Bone marrow (tissue), 2 donors: ENCODE results near the gene TYSND1.
"Not testable (repeated sequence)": the region's sequence is repeated elsewhere in the genome, so short reads cannot be mapped to it uniquely, and the experiment has no call there.

ENCODE experiments used
- DNase-seq, 2 donors: peaks; one replicate each; lab custom pipeline; 2025; lab: John Stamatoyannopoulos, UW

TYSND1 gene

GRCh38 chr10:70132098-70133029 is 14.1 kb downstream of the TYSND1 start, which contains the start of gene AIFM2:
TSS of gene AIFM2 (minus strand) at chr10:70132825. CDS start at chr10:70124084, 8,741 bp downstream.
- peak in 1 of 2 donors; percentile 28 for DNase-seq

GRCh38 chr10:70131560-70131937 is 15.0 kb downstream of the TYSND1 start:
- no peak for DNase-seq

- DNase-seq, result no peak
These were observed 15.5 kb downstream of the TYSND1 start for GRCh38 chr10:70130878-70131559.

GRCh38 chr10:70126700-70127395 is 19.7 kb downstream of the TYSND1 start:
- DNase-seq, result no peak

GRCh38 chr10:70125918-70126552 is 20.5 kb downstream of the TYSND1 start:
- DNase-seq, result peak in 1 of 2 donors; percentile 63

GRCh38 chr10:70124918-70125317 is 21.6 kb downstream of the TYSND1 start:
- DNase-seq, result no peak

GRCh38 chr10:70124415-70124814 is 22.1 kb downstream of the TYSND1 start:
- no peak for DNase-seq

- DNase-seq, result no peak
These were observed 22.7 kb downstream of the TYSND1 start for GRCh38 chr10:70123817-70124216.

GRCh38 chr10:70123166-70123565 is 23.3 kb downstream of the TYSND1 start:
- not testable (repeated sequence) for DNase-seq

- DNase-seq, result no peak
These were observed 23.8 kb downstream of the TYSND1 start for GRCh38 chr10:70122742-70123141.

- no peak for DNase-seq
These were observed 25.1 kb downstream of the TYSND1 start for GRCh38 chr10:70121281-70121949.

- no peak for DNase-seq
These were observed 26.1 kb downstream of the TYSND1 start for GRCh38 chr10:70120417-70120816.

GRCh38 chr10:70119623-70120022 is 26.9 kb downstream of the TYSND1 start:
- DNase-seq, result no peak

GRCh38 chr10:70119197-70119596 is 27.3 kb downstream of the TYSND1 start:
- DNase-seq, result no peak

GRCh38 chr10:70118196-70118595 is 28.3 kb downstream of the TYSND1 start:
- no peak for DNase-seq

- DNase-seq, result no peak
These were observed 28.9 kb downstream of the TYSND1 start for GRCh38 chr10:70117646-70118045.

- peak; percentile 2 to 14 for DNase-seq
These were observed 30.4 kb downstream of the TYSND1 start for GRCh38 chr10:70115948-70116682.

- no peak for DNase-seq
These were observed 31.6 kb downstream of the TYSND1 start for GRCh38 chr10:70114902-70115301.

- DNase-seq, result no peak
These were observed 34.4 kb downstream of the TYSND1 start for GRCh38 chr10:70112071-70112470.

- no peak for DNase-seq
These were observed 35.0 kb downstream of the TYSND1 start for GRCh38 chr10:70111496-70111895.
